ENCODE data around the gene BRWD1. TPM values are rescaled to one million over a fixed set of nuclear protein-coding genes. Genes with fewer than 3 reads are reported as not detected.

Gene BRWD1
- 28.7 and 31.2 TPM in 2 replicates for total RNA-seq (2014; rRNA removed; shearing (Covaris generic))

GRCh38 chr21:39313571-39314142 lies at the start of gene BRWD1:
Gene BRWD1, minus strand, starts transcription at chr21:39313632. Its CDS starts 141 bp downstream, at chr21:39313491.
- peak; percentile 71 for DNase-seq (ENCODE audit: low spot score)

GRCh38 chr21:39362733-39363132 lies 49.3 kb upstream of the BRWD1 start:
- no peak for DNase-seq (ENCODE audit: low spot score)

DNA sequence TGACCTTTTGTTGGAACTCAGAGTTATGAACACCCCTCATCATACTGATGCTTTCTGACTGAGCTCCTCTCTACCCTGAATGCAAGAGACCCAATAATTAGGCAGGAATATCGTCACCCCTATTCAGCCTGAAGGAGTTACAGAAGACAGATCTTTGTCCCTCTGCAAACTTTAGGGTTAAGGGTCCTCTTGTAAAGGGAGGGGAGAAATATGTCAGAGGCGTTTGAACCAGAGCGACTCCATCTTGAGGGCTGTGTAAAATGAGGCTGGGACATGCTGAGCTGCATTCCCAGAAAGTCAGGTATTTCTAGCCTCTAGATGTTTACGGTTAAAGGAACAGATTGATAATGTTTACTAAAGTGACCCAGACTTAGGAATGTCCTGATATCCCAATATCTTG lies 46.0 kb upstream of the BRWD1 start:
- DNase-seq (ENCODE audit: low spot score) = no peak

DNA sequence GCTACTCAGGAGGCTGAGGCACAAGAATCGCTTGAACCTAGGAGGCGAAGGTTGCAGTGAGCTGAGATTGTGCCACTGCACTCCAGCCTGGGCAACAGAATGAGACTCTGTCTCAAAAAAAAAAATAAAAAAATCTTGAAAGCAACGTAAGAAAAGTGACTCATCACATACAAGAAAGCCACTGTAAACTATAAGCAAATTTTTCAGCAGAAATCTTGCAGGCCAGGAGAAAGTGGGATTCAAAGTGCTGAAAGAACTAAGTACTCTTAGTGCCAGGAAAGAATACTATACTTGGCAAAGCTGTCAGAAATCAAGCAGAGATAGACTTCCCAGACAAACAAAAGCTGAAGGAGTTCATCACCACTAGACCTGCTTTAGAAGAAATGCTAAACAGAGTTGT lies 39.9 kb upstream of the BRWD1 start:
- no peak for DNase-seq (ENCODE audit: low spot score)

DNA sequence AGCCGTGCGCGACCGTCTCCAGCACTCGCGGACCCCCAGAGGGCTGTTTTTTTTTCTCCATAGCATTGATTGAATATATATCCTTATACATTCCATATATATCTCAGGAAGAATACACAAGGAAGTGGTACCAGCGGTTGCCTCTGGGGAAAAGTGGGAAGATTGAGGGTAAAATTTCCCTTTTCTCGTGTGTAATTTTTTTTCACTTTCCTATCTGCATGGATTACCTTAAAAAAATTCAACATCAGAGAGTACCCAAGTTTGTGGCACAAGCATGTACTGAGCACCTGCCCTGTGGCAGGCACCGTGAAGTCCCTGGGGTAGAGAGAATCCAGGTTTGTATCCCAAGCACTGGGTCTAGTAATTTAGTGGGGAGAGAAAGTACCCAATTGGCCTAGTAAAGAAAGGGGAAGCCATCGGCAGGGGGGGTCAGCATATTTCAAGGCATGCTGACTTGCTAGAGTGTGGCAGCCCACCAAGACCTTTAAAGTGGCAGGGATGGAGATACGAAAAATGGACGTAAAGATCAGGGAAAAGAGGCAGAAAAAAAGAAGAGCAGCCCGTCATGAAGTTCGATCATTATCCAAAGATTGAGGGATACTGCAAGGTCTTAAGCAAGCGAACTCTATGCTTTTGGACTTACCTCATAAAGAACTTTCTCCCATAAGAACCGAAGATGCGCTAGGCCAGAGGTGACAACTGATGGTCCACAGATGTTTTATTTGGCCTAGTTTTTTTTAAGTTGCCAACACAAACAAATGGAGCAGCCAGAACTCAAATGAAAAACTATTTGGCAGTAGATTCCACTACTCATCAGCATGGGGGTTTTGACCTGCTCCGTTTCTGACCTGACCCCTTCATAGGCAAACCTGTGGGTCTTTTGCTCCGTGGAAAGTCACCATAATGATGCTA lies 36.9 kb upstream of the BRWD1 start:
- DNase-seq (ENCODE audit: low spot score) = no peak

GRCh38 chr21:39349211-39350093 lies 36.0 kb upstream of the BRWD1 start:
- peak; percentile 98 for DNase-seq (ENCODE audit: low spot score)

- DNase-seq (ENCODE audit: low spot score) = peak; percentile 87
These were observed 35.2 kb upstream of the BRWD1 start, which contains the start of gene HMGN1 for GRCh38 chr21:39348355-39349210. Gene HMGN1, minus strand, starts transcription at chr21:39349088. Its CDS starts 171 bp downstream, at chr21:39348917.

- DNase-seq (ENCODE audit: low spot score) = no peak
These were observed 34.6 kb upstream of the BRWD1 start for GRCh38 chr21:39348040-39348354.

DNA sequence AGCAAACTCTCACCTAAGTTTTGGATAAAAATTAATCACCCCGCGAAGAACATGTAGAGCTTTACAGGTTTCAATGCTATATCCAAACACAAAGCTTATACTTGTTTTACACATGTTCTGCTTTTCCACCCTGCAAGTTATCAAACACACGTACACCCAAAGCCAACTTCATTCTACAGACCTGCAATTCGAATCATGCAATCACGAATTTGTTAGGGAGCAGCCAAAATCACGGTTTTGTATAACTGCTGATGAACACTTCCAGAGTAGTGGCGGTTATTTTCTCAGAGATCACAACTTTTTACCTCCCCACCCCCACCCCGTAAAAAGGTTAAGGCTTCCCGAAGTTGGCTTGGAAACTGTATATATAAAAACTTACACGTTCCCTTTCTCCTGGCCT lies 34.1 kb upstream of the BRWD1 start:
- DNase-seq (ENCODE audit: low spot score) = no peak

- DNase-seq (ENCODE audit: low spot score) = no peak
These were observed 33.4 kb upstream of the BRWD1 start for GRCh38 chr21:39346671-39347331.

DNA sequence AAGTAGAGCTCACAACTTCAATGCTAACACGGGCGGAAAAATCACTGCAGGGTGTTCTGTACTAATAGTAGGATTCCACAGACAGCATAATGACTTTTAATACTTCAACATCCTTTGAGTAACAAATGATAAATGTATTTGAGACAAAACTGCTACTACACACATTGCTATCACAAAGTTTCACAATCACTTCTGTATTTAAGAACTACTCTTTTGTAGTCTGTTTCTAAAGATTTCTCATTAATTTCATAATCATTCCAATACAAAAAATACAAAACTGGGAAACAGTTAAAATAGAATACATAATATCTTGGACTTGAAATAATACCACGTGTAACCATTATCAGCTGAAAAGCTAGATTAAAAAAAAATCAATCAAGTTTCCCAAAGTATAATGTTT lies 32.8 kb upstream of the BRWD1 start:
- DNase-seq (ENCODE audit: low spot score) = no peak

DNA sequence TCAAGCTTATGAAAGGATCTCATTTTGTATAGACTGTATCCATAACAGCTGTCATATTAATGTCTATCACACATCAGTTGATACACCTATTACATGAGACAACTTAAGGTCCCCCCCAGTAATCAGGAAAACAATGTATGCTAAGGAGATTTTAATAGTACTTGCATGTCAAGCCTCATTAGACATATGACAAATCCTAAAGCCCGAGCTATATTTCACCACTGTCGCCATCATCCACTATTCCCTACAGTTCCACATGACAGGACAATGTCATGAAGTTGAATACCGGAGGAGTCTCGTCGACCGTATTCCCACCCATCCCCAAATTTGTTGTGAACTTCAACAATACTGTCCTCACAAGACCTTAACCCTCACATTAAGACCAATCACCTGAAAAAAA lies 32.0 kb upstream of the BRWD1 start:
- DNase-seq (ENCODE audit: low spot score) = no peak

DNA sequence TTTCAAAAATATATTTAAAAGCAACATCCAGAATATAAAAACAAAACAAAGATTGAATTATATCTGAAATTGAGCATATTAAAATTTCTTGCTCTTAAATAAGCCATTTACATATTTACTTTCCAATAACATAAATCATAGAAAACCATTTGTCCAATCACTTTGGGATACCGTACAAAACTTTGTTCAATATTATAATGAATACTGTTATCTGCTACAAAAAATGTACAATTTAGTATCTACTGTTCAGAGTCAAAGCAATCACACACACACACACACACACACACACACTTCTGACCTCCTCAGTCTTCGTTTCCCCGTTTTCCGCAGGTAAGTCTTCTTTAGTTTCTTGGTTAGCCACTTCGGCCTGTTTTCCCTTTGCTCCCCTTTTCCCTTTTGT lies 31.4 kb upstream of the BRWD1 start:
- DNase-seq (ENCODE audit: low spot score) = no peak

DNA sequence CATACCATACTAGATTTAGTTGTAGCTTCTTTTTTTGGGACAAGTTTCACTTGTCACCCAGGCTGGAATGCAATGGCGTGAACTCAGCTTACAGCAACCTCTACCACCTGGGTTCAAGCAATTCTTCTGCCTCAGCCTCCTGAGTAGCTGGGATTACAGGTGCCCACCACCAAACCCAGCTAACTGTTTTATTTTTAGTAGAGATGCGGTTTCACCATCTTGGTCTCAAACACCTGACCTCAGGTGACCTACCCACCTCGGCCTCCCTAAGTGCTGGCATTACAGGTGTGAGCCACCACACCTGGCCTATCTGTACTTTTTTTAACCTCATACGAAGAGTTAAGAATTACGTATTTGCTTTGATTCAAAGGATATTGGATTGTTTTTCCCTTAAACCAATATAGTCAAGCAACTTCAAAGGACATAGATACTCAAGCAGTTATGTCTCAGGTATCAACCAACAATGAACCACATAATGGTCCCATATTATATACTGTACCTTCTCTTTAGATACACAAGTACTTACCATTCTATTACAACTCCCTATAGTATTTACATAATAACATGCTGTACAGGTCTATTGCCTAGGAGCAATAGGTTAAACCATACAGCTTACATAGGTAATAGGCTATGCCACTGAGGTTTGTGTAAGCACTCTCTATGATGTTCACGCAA lies 28.0 kb upstream of the BRWD1 start:
- DNase-seq (ENCODE audit: low spot score) = no peak

- DNase-seq (ENCODE audit: low spot score) = no peak
These were observed 27.3 kb upstream of the BRWD1 start for GRCh38 chr21:39340687-39341086.

DNA sequence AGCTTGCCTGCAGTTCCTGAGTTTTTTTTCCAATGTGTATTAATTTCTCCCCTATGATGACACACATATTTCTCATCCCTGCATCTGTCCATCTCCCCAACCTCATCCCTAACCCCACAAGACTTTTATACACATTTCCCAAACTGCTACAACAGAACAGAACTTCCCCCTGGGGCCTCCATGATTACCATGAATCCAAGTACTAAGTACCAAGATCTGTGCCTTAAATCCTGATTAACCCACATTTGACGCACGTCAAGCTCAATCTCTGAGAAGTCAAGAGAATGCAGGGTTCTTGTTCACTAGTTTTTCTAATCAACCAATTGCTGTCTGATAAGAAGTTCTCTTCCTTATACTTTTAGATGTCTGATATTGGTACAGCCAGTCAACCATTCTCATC lies 25.8 kb upstream of the BRWD1 start:
- DNase-seq (ENCODE audit: low spot score) = no peak

- no peak for DNase-seq (ENCODE audit: low spot score)
These were observed 23.1 kb upstream of the BRWD1 start for GRCh38 chr21:39336457-39337008.

DNA sequence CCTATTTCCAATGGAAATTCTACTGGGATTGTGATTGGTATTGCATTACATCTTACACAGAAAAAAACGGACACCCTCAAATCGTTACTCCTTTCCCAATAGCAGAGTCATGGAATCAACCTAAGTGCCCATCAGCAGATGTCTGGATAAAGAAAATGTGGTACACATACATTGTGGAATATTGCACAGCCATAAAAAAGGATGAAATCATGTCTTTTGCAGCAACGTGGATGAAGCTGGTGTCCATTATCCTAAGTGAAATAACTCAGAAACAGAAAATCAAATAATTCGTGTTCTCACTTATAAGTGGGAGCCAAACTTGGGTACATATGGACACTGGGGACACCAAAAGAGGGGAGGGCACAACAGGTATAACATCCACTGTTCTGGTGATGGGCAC lies 21.2 kb upstream of the BRWD1 start:
- DNase-seq (ENCODE audit: low spot score) = no peak

DNA sequence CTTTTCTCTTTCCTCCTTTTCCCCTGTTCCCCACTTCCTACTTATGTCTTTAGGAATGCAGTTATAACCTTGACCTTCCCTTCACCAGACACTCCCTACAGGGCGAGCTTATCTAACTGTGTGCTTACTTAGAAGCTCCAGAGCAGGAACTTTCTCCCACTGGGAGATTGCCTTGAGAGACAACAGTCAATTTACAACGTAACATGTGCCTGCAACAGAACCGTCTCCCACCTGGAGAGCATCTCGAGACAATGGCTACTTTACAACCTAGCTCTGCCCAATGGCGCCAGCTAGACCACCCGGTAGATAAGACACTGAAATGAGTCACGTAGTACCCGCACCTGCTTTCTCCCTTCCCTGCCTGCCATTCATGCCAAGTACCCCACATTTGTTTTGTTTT lies 18.7 kb upstream of the BRWD1 start:
- no peak for DNase-seq (ENCODE audit: low spot score)

DNA sequence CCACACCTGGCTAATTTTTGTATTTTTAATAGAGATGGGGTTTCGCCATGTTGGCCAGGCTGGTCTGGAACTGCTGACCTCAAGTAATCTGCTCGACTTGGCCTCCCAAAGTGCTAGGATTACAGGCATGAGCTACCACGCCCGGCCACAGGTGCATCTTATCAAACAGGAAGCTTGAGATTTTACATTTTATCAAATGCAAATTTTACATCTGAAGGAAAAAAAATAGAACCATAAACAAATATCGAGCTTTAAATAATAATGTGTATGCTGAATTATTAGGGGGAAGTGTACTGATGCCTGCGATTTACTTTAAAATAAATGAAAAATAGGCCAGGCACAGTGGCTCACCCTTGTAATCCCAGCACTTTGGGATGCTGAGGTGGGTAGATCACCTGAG lies 16.6 kb upstream of the BRWD1 start:
- DNase-seq (ENCODE audit: low spot score) = no peak
